ENCODE measurements around the gene HDAC8. TPM values are rescaled to one million over a fixed set of nuclear protein-coding genes. Genes with fewer than 3 reads are reported as not detected.
"Not testable (repeated sequence)": the region's sequence is repeated elsewhere in the genome, so short reads cannot be mapped to it uniquely, and the experiment has no call there.

Gene HDAC8
- total RNA-seq, 1 donor from 2014 or later, result 22.3 TPM

DNA sequence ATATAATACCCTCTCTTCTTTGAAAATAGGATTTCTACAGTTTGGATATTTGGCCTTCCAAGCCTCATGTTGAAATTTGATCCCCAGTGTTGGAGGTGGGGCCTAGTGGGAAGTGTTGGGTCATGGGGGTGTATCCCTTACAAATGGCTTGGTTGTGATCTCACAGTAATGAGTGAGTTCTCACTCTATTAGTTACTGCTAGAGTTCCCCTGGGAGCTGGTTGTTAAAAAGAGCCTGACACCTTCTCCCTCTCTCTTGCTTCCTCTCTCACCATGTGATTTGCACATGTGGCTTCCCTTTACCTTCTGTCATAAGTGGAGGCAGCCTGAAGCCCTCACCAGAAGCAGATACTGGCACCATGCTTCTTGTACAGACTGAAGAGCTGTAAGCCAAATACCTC, 73.9 kb downstream of the HDAC8 start:
- Histone ChIP-seq H3K4me3 (ENCODE audit: low read depth, low read length) (no peak overlapping the region), H3K36me3 (ENCODE audit: control insufficient read depth, insufficient read depth, low read length) (no peaks in the 10 kb centered on the region), H3K27me3 (ENCODE audit: control insufficient read depth, insufficient read depth, low read length) (no peaks in the 10 kb centered on the region)
- TF ChIP-seq, protein P1, sequence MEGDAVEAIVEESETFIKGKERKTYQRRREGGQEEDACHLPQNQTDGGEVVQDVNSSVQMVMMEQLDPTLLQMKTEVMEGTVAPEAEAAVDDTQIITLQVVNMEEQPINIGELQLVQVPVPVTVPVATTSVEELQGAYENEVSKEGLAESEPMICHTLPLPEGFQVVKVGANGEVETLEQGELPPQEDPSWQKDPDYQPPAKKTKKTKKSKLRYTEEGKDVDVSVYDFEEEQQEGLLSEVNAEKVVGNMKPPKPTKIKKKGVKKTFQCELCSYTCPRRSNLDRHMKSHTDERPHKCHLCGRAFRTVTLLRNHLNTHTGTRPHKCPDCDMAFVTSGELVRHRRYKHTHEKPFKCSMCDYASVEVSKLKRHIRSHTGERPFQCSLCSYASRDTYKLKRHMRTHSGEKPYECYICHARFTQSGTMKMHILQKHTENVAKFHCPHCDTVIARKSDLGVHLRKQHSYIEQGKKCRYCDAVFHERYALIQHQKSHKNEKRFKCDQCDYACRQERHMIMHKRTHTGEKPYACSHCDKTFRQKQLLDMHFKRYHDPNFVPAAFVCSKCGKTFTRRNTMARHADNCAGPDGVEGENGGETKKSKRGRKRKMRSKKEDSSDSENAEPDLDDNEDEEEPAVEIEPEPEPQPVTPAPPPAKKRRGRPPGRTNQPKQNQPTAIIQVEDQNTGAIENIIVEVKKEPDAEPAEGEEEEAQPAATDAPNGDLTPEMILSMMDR (IDR thresholded peaks at IDR 0.05; ENCODE audit: insufficient read depth, low read length, poor library complexity, severe bottlenecking), result no peak
- no peak for DNase-seq (ENCODE audit: low read depth)

DNA sequence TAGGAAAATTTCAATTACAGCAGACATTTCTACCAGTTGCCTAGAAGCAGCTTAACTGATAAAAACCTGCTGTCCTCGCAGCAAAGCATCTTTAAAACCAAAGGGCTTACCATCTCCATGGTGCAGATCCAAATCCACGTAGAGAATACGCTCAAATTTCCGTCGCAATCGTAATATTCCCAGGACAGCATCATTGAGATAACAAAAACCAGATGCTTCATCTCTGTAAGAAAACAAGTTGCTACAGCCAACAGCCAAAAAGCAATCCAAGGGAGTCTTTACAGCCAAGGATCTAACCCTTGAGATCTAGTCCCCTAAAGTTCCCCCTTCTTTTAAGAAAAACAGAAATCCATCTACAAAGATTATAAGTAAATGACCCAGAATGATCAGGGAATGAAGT, 77.6 kb downstream of the HDAC8 start:
- no peak for DNase-seq (ENCODE audit: low read depth)
- TF ChIP-seq, protein P1 (IDR thresholded peaks at IDR 0.05; ENCODE audit: insufficient read depth, low read length, poor library complexity, severe bottlenecking), result no peak
- Histone ChIP-seq H3K4me3 (ENCODE audit: low read depth, low read length) (no peak overlapping the region), H3K27me3 (ENCODE audit: control insufficient read depth, insufficient read depth, low read length) (no peaks in the 10 kb centered on the region), H3K36me3 (ENCODE audit: control insufficient read depth, insufficient read depth, low read length) (no peaks in the 10 kb centered on the region)

DNA sequence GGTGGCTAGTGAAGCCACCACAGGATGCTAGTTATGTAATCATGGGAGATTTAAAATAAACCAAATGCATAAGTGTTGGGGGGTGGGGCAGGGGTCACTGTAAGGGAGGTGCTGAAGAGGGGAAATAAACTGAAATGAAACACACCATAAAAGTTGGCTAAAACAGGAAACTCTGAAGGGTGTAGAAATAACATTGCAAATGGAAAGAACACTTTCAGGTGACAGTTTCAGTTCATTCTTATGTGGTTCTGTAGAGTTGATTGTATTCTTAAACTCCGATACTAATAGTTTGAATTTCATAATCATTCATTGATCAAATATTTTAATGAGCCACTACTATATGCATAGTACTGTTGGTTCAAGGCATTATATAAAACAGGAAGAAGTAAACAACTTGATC, 80.1 kb downstream of the HDAC8 start:
- no peaks in the 10 kb centered on the region for H3K27me3 ChIP-seq (ENCODE audit: control insufficient read depth, insufficient read depth, low read length)
- no peak for DNase-seq (ENCODE audit: low read depth)
- H3K36me3 ChIP-seq (ENCODE audit: control insufficient read depth, insufficient read depth, low read length), result no peaks in the 10 kb centered on the region
- no peak overlapping the region for H3K4me3 ChIP-seq (ENCODE audit: low read depth, low read length)
- TF ChIP-seq, protein P1 (IDR thresholded peaks at IDR 0.05; ENCODE audit: insufficient read depth, low read length, poor library complexity, severe bottlenecking), result no peak

DNA sequence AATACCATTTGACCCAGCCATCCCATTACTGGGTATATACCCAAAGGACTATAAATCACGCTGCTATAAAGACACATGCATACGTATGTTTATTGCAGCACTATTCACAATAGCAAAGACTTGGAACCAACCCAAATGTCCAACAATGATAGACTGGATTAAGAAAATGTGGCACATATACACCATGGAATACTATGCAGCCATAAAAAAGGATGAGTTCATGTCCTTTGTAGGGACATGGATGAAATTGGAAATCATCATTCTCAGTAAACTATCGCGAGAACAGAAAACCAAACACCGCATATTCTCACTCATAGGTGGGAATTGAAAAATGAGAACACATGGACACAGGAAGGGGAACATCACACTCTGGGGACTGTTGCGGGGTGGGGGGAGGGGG, 82.4 kb downstream of the HDAC8 start:
- not testable (repeated sequence) for H3K36me3 ChIP-seq (ENCODE audit: control insufficient read depth, insufficient read depth, low read length); DNase-seq (ENCODE audit: low read depth); H3K27me3 ChIP-seq (ENCODE audit: control insufficient read depth, insufficient read depth, low read length); H3K4me3 ChIP-seq (ENCODE audit: low read depth, low read length)

DNA sequence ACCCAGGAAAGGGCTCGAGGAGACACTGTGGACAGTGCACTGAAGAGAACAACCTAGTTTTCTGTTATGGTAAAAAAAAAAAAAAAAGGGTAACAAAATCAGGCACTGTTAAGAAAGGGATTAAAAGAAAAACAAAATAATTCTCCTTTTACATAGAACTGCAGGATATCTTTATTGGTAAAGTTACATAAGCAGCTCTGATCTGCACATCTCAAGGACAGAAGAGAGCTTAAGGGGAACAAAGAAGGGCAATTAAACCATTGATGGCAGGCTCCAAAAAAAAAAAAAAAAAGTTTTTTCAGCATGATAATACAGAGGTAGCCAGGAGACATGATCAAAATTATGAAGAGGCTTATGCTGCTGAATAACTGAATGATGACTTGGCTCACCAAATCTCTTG, 85.0 kb downstream of the HDAC8 start:
- TF ChIP-seq, protein P1 (IDR thresholded peaks at IDR 0.05; ENCODE audit: insufficient read depth, low read length, poor library complexity, severe bottlenecking), result no peak
- DNase-seq (ENCODE audit: low read depth), result no peak
- Histone ChIP-seq H3K27me3 (ENCODE audit: control insufficient read depth, insufficient read depth, low read length) (no peaks in the 10 kb centered on the region), H3K36me3 (ENCODE audit: control insufficient read depth, insufficient read depth, low read length) (no peaks in the 10 kb centered on the region), H3K4me3 (ENCODE audit: low read depth, low read length) (no peak overlapping the region)

DNA sequence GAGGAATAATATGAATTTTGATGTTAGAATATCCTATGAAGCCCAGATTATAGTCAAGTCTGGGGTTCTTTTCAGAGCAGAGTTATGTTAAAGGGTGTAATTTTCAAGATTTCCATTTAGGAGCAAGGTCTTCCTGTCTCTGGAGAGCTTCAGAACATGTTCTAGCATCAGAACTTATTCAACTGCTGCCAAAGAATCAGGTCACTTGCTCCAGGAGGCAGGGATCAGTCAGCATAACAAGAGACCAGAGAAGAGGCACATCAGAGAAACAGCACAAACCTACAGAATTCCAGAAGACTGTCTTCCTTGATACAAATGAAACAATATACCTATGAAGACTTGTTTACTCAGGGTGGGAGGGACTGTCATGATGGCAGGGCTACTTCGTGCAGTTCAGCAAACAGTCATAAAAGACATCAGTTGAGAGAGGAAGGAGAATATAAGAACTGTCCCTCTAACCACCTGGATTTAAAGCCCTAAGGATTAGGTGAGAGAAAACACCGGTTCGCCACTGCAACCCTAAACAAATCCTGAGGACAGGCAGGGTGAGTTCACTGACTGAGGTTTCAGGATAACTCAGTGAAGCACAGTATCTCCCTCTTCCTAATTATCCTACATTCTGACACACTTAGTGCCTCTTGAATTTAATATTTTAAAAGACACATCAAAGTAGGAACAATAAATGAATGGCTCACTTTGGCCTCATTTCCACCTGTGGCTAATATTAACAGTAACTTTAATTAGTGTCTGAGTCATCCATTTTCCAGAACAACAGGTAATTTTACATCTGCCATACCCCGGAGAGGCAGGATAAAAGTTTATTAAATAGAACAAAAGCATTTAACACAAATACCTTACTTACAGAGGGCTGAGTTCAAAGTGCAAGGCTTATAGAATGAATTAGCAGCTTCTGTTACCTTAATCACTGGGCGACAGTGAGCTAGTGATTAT, 93.0 kb downstream of the HDAC8 start:
- Histone ChIP-seq H3K27me3 (ENCODE audit: control insufficient read depth, insufficient read depth, low read length) (no peaks in the 10 kb centered on the region), H3K4me3 (ENCODE audit: low read depth, low read length) (no peak overlapping the region), H3K36me3 (ENCODE audit: control insufficient read depth, insufficient read depth, low read length) (no peaks in the 10 kb centered on the region)
- TF ChIP-seq, protein P1 (IDR thresholded peaks at IDR 0.05; ENCODE audit: insufficient read depth, low read length, poor library complexity, severe bottlenecking), result no peak
- DNase-seq (ENCODE audit: low read depth), result no peak

Measured in kidney epithelial cell (primary cell).